GM18861 (cell line): Measurements from ENCODE around the gene CCT6A.
"Not testable (repeated sequence)": the region's sequence is repeated elsewhere in the genome, so short reads cannot be mapped to it uniquely, and the experiment has no call there.

Experiments
- ATAC-seq: cut with Tn5 transposase; IDR thresholded peaks from one replicate; pipeline ENCODE4 v1.9.1; 2021; ENCODE audit not compliant: unreplicated experiment

The CCT6A gene

GRCh38 chr7:56098187-56099008 lies 46.8 kb downstream of the CCT6A start:
- ATAC-seq, result not testable (repeated sequence)

- ATAC-seq, result no peak
These were observed 48.1 kb downstream of the CCT6A start for GRCh38 chr7:56099653-56100052.

- ATAC-seq, result not testable (repeated sequence)
These were observed 52.6 kb downstream of the CCT6A start for GRCh38 chr7:56104138-56104537.

GRCh38 chr7:56105508-56105907 lies 53.9 kb downstream of the CCT6A start:
- no peak for ATAC-seq

GRCh38 chr7:56106108-56107073 lies 54.8 kb downstream of the CCT6A start, which contains the start of gene CHCHD2:
Gene CHCHD2 (minus strand): TSS chr7:56106476. CDS start chr7:56106413, 63 bp downstream.
- ATAC-seq, result peak; percentile 100

GRCh38 chr7:56107954-56108258 lies 56.3 kb downstream of the CCT6A start:
- ATAC-seq, result no peak

GRCh38 chr7:56110611-56111010 lies 59.0 kb downstream of the CCT6A start:
- ATAC-seq, result no peak

GRCh38 chr7:56112244-56112643 lies 60.7 kb downstream of the CCT6A start:
- ATAC-seq, result not testable (repeated sequence)
